K562 (cell line): ENCODE results near the gene MINAR1. TPM values are rescaled to one million over a fixed set of nuclear protein-coding genes. Genes with fewer than 3 reads are reported as not detected.

Experiments used
- ATAC-seq: fragments of 200-7000 bp; cut with Tn5 transposase; 3 replicates; pipeline ENCODE4 v1.9.1; 2020; ENCODE audit warnings: moderate library complexity
- BruUV-seq: library from RNA; stranded (reverse); fragments of 400-500 nt; replicated peaks from 2 replicates; lab custom pipeline; 2021; lab: Mats Ljungman, UMichigan
- CTCF ChIA-PET: fragments of 300-600 bp; formaldehyde crosslinking; extraction: SDS; loops from one replicate; lab custom pipeline; 2021; ENCODE audit warnings: low intra/inter-chr PET ratio; lab: Yijun Ruan, JAX
- POLR2A ChIA-PET: fragments of 300-600, 350-650 bp; sonication (Branson Sonifier 250); formaldehyde crosslinking; extraction: SDS; loops from one replicate; lab custom pipeline; 2021; ENCODE audit warnings: antibody characterized with exemption, inconsistent platforms; lab: Yijun Ruan, JAX
- DNase-seq, 4 experiments: peaks; one replicate each; pipeline versions ENCODE4 v3.0.0 to v3.0.0-alpha.2; 2011 to 2018; ENCODE audit warnings: low spot score in 3 of 4, mixed read lengths in 3 of 4; ENCODE audit errors: extremely low read depth in 1 of 4
- FAIRE-seq: peaks from 2 replicates; lab custom pipeline; 2011; peaks lifted over from hg19 to GRCh38; lab: Jason Lieb, UNC
- H2AFZ ChIP-seq: 2 replicates; pipeline ENCODE4 v1.6.0; 2011; ENCODE audit warnings: low read depth, low read length, control low read depth, inconsistent platforms
- H3K27ac ChIP-seq: fragments of 200-600 bp; 3 replicates; pipeline ENCODE4 v1.8.0; 2011; ENCODE audit warnings: low read depth, mild to moderate bottlenecking, control low read depth, inconsistent platforms, low read length, moderate library complexity, mixed read lengths; ENCODE audit errors: extremely low read depth
- H3K27me3 ChIP-seq, 2 experiments: fragments of 300-600 bp in 1 of 2; 2 replicates in 1 of 2; 3 replicates in 1 of 2; pipeline versions ENCODE4 v1.6.0 to v1.8.0; 2011; ENCODE audit warnings: inconsistent platforms in 2 of 2, low read length in 2 of 2, mild to moderate bottlenecking in 1 of 2, mixed read lengths in 1 of 2, moderate library complexity in 1 of 2; ENCODE audit not compliant: control insufficient read depth in 2 of 2, insufficient read depth in 2 of 2
- H3K36me3 ChIP-seq: fragments of 300-600 bp; 3 replicates; pipeline ENCODE4 v1.8.0; 2011; ENCODE audit warnings: mild to moderate bottlenecking, low read length, inconsistent platforms; ENCODE audit not compliant: control insufficient read depth, insufficient read depth
- H3K4me1 ChIP-seq, 2 experiments: fragments of 200-600 bp in 1 of 2; replicated peaks in 1 of 2; 2 replicates in 1 of 2; 3 replicates in 1 of 2; pipeline versions ENCODE4 v1.5.1 to v1.8.0; 2011; ENCODE audit warnings: inconsistent platforms in 2 of 2, low read length in 2 of 2, mild to moderate bottlenecking in 1 of 2, mixed read lengths in 1 of 2, moderate library complexity in 1 of 2; ENCODE audit not compliant: control insufficient read depth in 2 of 2, insufficient read depth in 2 of 2
- H3K4me2 ChIP-seq: 2 replicates; pipeline ENCODE4 v1.6.1; 2011; ENCODE audit warnings: low read length, control low read depth, inconsistent platforms, mixed read lengths; ENCODE audit not compliant: insufficient read depth
- H3K4me3 ChIP-seq: fragments of 200-600 bp; sonication (generic), shearing (Covaris generic); 2 replicates; pipeline ENCODE4 v1.5.1; 2016; ENCODE audit warnings: control low read depth, inconsistent platforms
- H3K79me2 ChIP-seq: fragments of 200-600 bp; 3 replicates; pipeline ENCODE4 v1.8.0; 2011; ENCODE audit warnings: low read length, inconsistent platforms; ENCODE audit not compliant: control insufficient read depth, insufficient read depth
- H3K9ac ChIP-seq, 2 experiments: 2 replicates each; pipeline versions ENCODE4 v1.6.0 to v1.6.1; 2011; ENCODE audit warnings: low read depth in 2 of 2, low read length in 2 of 2, control low read depth in 1 of 2, inconsistent platforms in 1 of 2, mild to moderate bottlenecking in 1 of 2, mixed read lengths in 1 of 2; ENCODE audit not compliant: insufficient read depth in 1 of 2
- H3K9me1 ChIP-seq: one replicate; pipeline ENCODE4 v1.6.0; 2011; ENCODE audit warnings: inconsistent platforms, mild to moderate bottlenecking, low read length, moderate library complexity; ENCODE audit not compliant: control insufficient read depth, insufficient read depth
- H3K9me3 ChIP-seq: replicated peaks from 2 replicates; pipeline ENCODE4 v1.5.1; 2011; ENCODE audit warnings: low read depth, low read length, inconsistent platforms; ENCODE audit not compliant: control insufficient read depth, insufficient read depth
- H4K20me1 ChIP-seq: replicated peaks from 2 replicates; pipeline ENCODE4 v1.6.1; 2011; ENCODE audit warnings: low read length, inconsistent platforms, mixed read lengths; ENCODE audit not compliant: control insufficient read depth, insufficient read depth
- MBD2 ChIP-seq: sonication (generic); IDR thresholded peaks from 2 replicates; pipeline ENCODE4 v1.6.1; 2016; ENCODE audit warnings: low read depth, borderline replicate concordance
- NR2C1 ChIP-seq, 2 experiments: fragments of 450-650 bp; IDR thresholded peaks; 2 replicates each; pipeline ENCODE4 v1.6.1; 2017; ENCODE audit warnings: mild to moderate bottlenecking in 2 of 2, antibody characterized with exemption in 1 of 2, inconsistent platforms in 1 of 2, missing compliant biosample characterization in 1 of 2, missing genetic modification characterization in 1 of 2
- POLR3G ChIP-seq: IDR thresholded peaks from 2 replicates; pipeline ENCODE4 v1.6.1; 2011; ENCODE audit not compliant: insufficient read length, insufficient replicate concordance; ENCODE audit errors: extremely low read depth
- ZNF165 ChIP-seq: fragments of 250-450 bp; sonication (Bioruptor Pico); IDR thresholded peaks from 2 replicates; pipeline ENCODE4 v1.4.0; 2020; ENCODE audit warnings: borderline replicate concordance
- ZNF354B ChIP-seq: fragments of 250-450 bp; sonication (Bioruptor Pico); IDR thresholded peaks from 2 replicates; pipeline ENCODE4 v1.4.0; 2020
- WGBS: fragments of 100-300 bp; shearing (Covaris generic); methylation state at CpG from one replicate; pipeline ENCODE4 v1.1.6; 2016; ENCODE audit warnings: low coverage, mixed read lengths; ENCODE audit not compliant: insufficient coverage; ENCODE audit errors: missing lambda C conversion rate; 5-methylcytosine and 5-hydroxymethylcytosine counted together
- in situ Hi-C: fragments of 300-500 bp; cut with MboI; formaldehyde crosslinking; loops from 4 replicates; pipeline ENCODE4 v1.15.0; 2018; ENCODE audit warnings: inconsistent platforms, mixed read lengths
- intact Hi-C: fragments of 100-400 bp; cut with micrococcal nuclease; formaldehyde crosslinking; loops from 2 replicates; pipeline ENCODE4 v1.14.2; 2022
- polyA plus RNA-seq, 8 experiments: library from polyadenylated mRNA; depleted of rRNA in 4 of 8; stranded (reverse) in 5 of 8; unstranded in 3 of 8; fragments of >200 nt; fragmentation: Nextera tagmentation in 2 of 8; fragmentation: Illumina TruSeq in 1 of 8; extraction: Ambion mirVana in 2 of 8; extraction: Trizol in 1 of 8; gene quantifications; 2 replicates each; pipeline versions ENCODE4 v1.2.1 to v1.2.3, GENCODE V29; 2011 to 2014; ENCODE audit warnings: inconsistent platforms in 1 of 8, missing spikeins in 1 of 8
- total RNA-seq, 7 experiments: library from RNA; depleted of rRNA in 6 of 7; stranded (reverse); fragments of >200 nt in 6 of 7; fragmentation: Illumina TruSeq in 2 of 7; extraction: Trizol in 2 of 7; gene quantifications; 2 replicates each; pipeline versions ENCODE4 v1.2.1 to v1.2.3, GENCODE V29; 2011 to 2021; ENCODE audit warnings: low replicate concordance in 1 of 7
- TF ChIP-seq, protein P1 (sequence below): conservative IDR thresholded peaks from 2 replicates; pipeline ENCODE4 v1.6.1; 2011; ENCODE audit warnings: low read depth, mild to moderate bottlenecking, low read length; ENCODE audit not compliant: control insufficient read depth
- TF ChIP-seq, protein P2 (sequence below): fragments of 450-650 bp; IDR thresholded peaks from 2 replicates; pipeline ENCODE4 v1.6.1; 2018; ENCODE audit not compliant: partially characterized antibody

Gene MINAR1
- total and polyA plus RNA-seq, 9 of the 15 experiments (the other 6 are each of a cell fraction or from before 2014, with no cell fraction given): 0.21 to 1.2 (median 0.52) TPM

DNA sequence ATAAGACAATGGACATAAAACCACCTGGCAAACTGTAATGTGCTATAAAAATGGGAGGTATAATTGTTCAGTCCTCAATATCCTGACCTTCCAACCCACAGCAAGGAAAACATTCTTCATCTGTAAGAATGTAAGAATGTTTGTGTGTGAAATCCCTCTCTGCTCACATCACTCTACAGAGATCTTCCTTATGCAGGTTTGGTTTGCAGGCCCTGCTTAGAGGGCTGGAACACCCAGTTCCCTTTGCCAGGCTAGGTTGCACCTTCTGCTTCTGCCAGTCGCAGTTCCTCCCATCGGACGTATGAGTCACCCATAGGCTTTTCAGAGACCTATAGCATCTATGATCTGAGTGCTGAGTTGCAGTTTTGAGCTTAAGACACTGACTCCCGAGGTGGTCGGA lies 24.1 kb upstream of the MINAR1 start:
- in situ Hi-C loops (no loop called here), intact Hi-C loops (no loop called here)
- Histone ChIP-seq H3K27me3 (0 out of 5 replicates have a peak, but pooled peaks cover 0 to 4% of the 10 kb centered on the region in 2 experiments), H3K4me3 (no peak overlapping the region), H3K4me2 (no peak overlapping the region), H3K9me1 (no peaks in the 10 kb centered on the region), H4K20me1 (no peaks in the 10 kb centered on the region), H3K9ac (no peak overlapping the region), H3K9me3 (no peaks in the 10 kb centered on the region), H3K27ac (no peak overlapping the region), H3K4me1 (no peaks in the 10 kb centered on the region), H2AFZ (no peak overlapping the region), H3K79me2 (no peaks in the 10 kb centered on the region), H3K36me3 (no peaks in the 10 kb centered on the region)
- POLR2A ChIA-PET: no interaction called here
- ATAC-seq (no peak), DNase-seq (no peak), FAIRE-seq (no peak)
- CTCF ChIA-PET: no interaction called here
- no TSS peak for BruUV-seq
- 12% methylated on average over 4 of the region's 5 CpGs for WGBS
- no peak for TF ChIP-seq MBD2

DNA sequence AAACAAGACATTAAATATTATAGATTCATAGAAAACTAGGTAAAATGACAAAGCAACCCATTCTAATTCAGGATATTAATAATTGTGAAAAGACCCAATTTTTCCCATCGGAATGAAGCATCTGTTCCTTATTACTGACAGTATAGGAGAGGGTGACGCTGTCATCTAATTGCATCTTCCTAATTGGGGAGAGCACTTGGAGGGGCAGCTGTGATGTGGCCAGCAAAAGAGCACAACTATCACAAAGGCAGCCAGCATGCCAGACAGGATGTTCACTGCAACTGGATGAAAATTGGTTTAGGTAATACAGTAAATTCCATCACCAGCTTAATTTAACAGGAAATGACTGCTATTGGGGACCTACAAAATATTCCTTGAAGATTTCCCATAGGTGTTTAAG lies 21.9 kb upstream of the MINAR1 start:
- H3K36me3 ChIP-seq: no peaks in the 10 kb centered on the region
- intact Hi-C loops: no loop called here
- H3K9ac ChIP-seq: no peak overlapping the region
- ATAC-seq: no peak
- POLR2A ChIA-PET: interaction anchor here (1.1 to 1.2 kb wide), 2 partner anchors 9 to 12 kb away, joined by 3 to 4 read pairs; no protein-coding TSS in a partner anchor
- TF ChIP-seq ZNF165 (CRISPR knock-in tag) (no peak), ZNF354B (CRISPR knock-in tag) (no peak), NR2C1 (IDR thresholded peaks at IDR 0.05) (no peak), NR2C1 (tag; IDR thresholded peaks at IDR 0.05) (no peak), POLR3G (no peak)
- TF ChIP-seq, protein P1, sequence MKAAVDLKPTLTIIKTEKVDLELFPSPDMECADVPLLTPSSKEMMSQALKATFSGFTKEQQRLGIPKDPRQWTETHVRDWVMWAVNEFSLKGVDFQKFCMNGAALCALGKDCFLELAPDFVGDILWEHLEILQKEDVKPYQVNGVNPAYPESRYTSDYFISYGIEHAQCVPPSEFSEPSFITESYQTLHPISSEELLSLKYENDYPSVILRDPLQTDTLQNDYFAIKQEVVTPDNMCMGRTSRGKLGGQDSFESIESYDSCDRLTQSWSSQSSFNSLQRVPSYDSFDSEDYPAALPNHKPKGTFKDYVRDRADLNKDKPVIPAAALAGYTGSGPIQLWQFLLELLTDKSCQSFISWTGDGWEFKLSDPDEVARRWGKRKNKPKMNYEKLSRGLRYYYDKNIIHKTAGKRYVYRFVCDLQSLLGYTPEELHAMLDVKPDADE: no peak
- TF ChIP-seq, protein P2, sequence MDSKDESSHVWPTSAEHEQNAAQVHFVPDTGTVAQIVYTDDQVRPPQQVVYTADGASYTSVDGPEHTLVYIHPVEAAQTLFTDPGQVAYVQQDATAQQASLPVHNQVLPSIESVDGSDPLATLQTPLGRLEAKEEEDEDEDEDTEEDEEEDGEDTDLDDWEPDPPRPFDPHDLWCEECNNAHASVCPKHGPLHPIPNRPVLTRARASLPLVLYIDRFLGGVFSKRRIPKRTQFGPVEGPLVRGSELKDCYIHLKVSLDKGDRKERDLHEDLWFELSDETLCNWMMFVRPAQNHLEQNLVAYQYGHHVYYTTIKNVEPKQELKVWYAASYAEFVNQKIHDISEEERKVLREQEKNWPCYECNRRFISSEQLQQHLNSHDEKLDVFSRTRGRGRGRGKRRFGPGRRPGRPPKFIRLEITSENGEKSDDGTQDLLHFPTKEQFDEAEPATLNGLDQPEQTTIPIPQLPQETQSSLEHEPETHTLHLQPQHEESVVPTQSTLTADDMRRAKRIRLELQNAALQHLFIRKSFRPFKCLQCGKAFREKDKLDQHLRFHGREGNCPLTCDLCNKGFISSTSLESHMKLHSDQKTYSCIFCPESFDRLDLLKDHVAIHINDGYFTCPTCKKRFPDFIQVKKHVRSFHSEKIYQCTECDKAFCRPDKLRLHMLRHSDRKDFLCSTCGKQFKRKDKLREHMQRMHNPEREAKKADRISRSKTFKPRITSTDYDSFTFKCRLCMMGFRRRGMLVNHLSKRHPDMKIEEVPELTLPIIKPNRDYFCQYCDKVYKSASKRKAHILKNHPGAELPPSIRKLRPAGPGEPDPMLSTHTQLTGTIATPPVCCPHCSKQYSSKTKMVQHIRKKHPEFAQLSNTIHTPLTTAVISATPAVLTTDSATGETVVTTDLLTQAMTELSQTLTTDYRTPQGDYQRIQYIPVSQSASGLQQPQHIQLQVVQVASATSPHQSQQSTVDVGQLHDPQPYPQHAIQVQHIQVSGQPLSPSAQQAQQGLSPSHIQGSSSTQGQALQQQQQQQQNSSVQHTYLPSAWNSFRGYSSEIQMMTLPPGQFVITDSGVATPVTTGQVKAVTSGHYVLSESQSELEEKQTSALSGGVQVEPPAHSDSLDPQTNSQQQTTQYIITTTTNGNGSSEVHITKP: no peak
- TF ChIP-seq, all 486 proteins: peak for 0
- no TSS peak for BruUV-seq
- no peak for DNase-seq
- H4K20me1 ChIP-seq: no peaks in the 10 kb centered on the region
- in situ Hi-C loops: no loop called here
- no peaks in the 10 kb centered on the region for H3K9me1 ChIP-seq
- no peaks in the 10 kb centered on the region for H3K9me3 ChIP-seq
- H3K27ac ChIP-seq: no peak overlapping the region
- H3K4me3 ChIP-seq: no peak overlapping the region
- 29% methylated on average over 2 of the region's 2 CpGs for WGBS
- CTCF ChIA-PET: no interaction called here
- H3K4me2 ChIP-seq: no peak overlapping the region
- no peaks in the 10 kb centered on the region for H3K79me2 ChIP-seq
- H3K4me1 ChIP-seq: no peaks in the 10 kb centered on the region
- 0 out of 5 replicates have a peak, but pooled peaks cover 0 to 4% of the 10 kb centered on the region in 2 experiments for H3K27me3 ChIP-seq
- H2AFZ ChIP-seq: no peak overlapping the region
- no peak for FAIRE-seq
